CD4-positive, alpha-beta T cell (primary cell): ENCODE measurements around the gene BLOC1S4. TPM values are rescaled to one million over a fixed set of nuclear protein-coding genes. Genes with fewer than 3 reads are reported as not detected.
A peak's percentile ranks its signal among the peaks of the same experiment; 100 is the strongest.

Experiments
- ATAC-seq: fragments of 200-7000 bp; cut with Tn5 transposase; one replicate; pipeline ENCODE4 v1.10.0; 2022; ENCODE audit warnings: mild to moderate bottlenecking; ENCODE audit not compliant: poor library complexity
- CTCF ChIA-PET: fragments of 350-600 bp; sonication (Branson Sonifier 250); formaldehyde crosslinking; loops from one replicate; lab custom pipeline; 2021; ENCODE audit warnings: antibody characterized with exemption, inconsistent platforms; lab: Charles Lee
- POLR2A ChIA-PET: fragments of 350-600 bp; sonication (Branson Sonifier 250); formaldehyde crosslinking; loops from one replicate; lab custom pipeline; 2021; ENCODE audit warnings: antibody characterized with exemption, inconsistent platforms; lab: Charles Lee
- DNase-seq, 14 experiments: peaks; one replicate each; pipeline ENCODE4 v3.0.0-alpha.2; 2013 to 2020; ENCODE audit warnings: mixed read lengths in 2 of 14
- H3K27ac ChIP-seq, 2 donors: one replicate each; pipeline versions ENCODE4 v1.5.1 to v1.7.0; 2013; ENCODE audit warnings: low read length in 2 of 2, low read depth in 1 of 2, mild to moderate bottlenecking in 1 of 2
- H3K27me3 ChIP-seq, 2 experiments: 1 replicate in 1 of 2; 2 replicates in 1 of 2; pipeline versions ENCODE4 v1.6.1 to v1.7.0; 2013; ENCODE audit warnings: low read length in 2 of 2, control low read depth in 1 of 2, mild to moderate bottlenecking in 1 of 2, moderate library complexity in 1 of 2; ENCODE audit not compliant: insufficient read depth in 2 of 2, control insufficient read depth in 1 of 2
- H3K36me3 ChIP-seq: one replicate; pipeline ENCODE4 v1.6.1; 2013; ENCODE audit warnings: low read length, control low read depth; ENCODE audit not compliant: insufficient read depth
- H3K4me1 ChIP-seq: one replicate; pipeline ENCODE4 v1.6.1; 2013; ENCODE audit warnings: low read length, control low read depth; ENCODE audit not compliant: insufficient read depth
- H3K4me3 ChIP-seq: one replicate; pipeline ENCODE4 v1.5.1; 2013; ENCODE audit warnings: mild to moderate bottlenecking, low read length, moderate library complexity
- H3K9me3 ChIP-seq, 2 experiments: 1 replicate in 1 of 2; 2 replicates in 1 of 2; pipeline versions ENCODE4 v1.6.1 to v1.7.0; 2013; ENCODE audit warnings: low read length in 2 of 2, mild to moderate bottlenecking in 2 of 2, control low read depth in 1 of 2, moderate library complexity in 1 of 2; ENCODE audit not compliant: control insufficient read depth in 1 of 2, insufficient read depth in 1 of 2
- H3K27ac Mint-ChIP-seq: one replicate; pipeline ENCODE4 v1.8.0; 2020; ENCODE audit warnings: mixed read lengths
- H3K27me3 Mint-ChIP-seq: one replicate; pipeline ENCODE4 v1.8.0; 2021; ENCODE audit warnings: mixed read lengths
- H3K36me3 Mint-ChIP-seq: one replicate; pipeline ENCODE4 v1.8.0; 2021; ENCODE audit warnings: low read depth, mixed read lengths
- H3K4me1 Mint-ChIP-seq: one replicate; pipeline ENCODE4 v1.8.0; 2021; ENCODE audit warnings: low read depth, mixed read lengths
- H3K4me3 Mint-ChIP-seq: one replicate; pipeline ENCODE4 v1.8.0; 2020; ENCODE audit warnings: mild to moderate bottlenecking, mixed read lengths
- H3K9me3 Mint-ChIP-seq: one replicate; pipeline ENCODE4 v1.8.0; 2020; ENCODE audit warnings: mixed read lengths
- CTCF ChIP-seq: fragments of 200-600 bp; IDR thresholded peaks from one replicate; pipeline ENCODE4 v1.8.0; 2022; ENCODE audit warnings: antibody characterized with exemption, mild to moderate bottlenecking
- intact Hi-C, 2 experiments: fragments of 100-400 bp; cut with DNase I in 1 of 2; cut with micrococcal nuclease in 1 of 2; formaldehyde crosslinking; loops; one replicate each; pipeline versions ENCODE4 v1.15.1 to v1.9.0; 2023 to 2025; cut with DNase I, micrococcal nuclease
- total RNA-seq, 174 experiments: library from RNA in 2 of 174; stranded (reverse) in 2 of 174; gene quantifications; one replicate each; pipeline ENCODE4 v1.2.3 and lab custom pipeline; 2021 to 2026

BLOC1S4 gene
- total RNA-seq, 2 experiments from 2014 or later, result 24.6 to 27.6 TPM

DNA sequence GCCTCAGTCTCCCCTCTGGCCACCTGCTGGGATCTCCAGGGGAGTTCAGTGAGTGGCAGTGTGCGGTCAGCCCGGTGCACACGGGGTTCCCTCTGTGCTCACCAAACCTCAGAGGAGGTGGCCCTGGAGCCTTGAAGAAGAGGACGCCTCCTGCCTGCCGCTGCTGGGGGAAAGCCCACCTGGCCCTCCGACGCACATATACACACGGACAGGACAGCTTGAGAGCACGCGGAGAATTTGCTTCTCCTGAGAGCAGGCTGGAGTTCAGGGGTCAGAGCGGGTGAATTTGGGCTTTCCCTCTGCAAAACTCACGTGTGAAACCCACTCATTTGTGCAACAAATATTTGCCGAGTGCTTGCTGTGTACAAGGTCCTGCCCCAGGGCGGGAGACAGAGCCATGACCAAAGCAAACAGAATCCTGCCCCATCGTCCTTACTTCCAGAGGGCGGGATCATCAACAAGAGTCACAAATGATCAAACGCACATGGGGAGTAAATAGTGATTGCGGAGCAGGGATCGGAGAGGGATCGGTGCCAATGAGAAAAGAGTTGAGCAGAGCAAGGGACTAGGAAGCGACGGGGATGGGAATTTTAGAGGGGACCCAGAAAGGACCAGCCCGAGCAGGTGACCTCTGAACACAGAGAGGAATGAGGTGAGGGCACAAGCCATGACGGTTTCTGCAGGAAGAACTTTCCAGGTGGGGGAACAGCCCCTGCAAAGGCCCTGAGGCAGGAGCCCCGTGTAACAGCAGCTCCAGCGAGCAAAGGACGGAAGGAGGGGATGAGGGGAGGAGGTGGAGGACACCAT, 17.6 kb downstream of the BLOC1S4 start:
- TF ChIP-seq CTCF, result no peak
- H3K27me3 Mint-ChIP-seq, result no peaks in the 10 kb centered on the region
- H3K9me3 Mint-ChIP-seq, result no peaks in the 10 kb centered on the region
- POLR2A ChIA-PET, result no interaction called here
- no peaks in the 10 kb centered on the region for H3K9me3 ChIP-seq
- no peaks in the 10 kb centered on the region for H3K36me3 ChIP-seq
- CTCF ChIA-PET, result no interaction called here
- H3K36me3 Mint-ChIP-seq, result no peaks in the 10 kb centered on the region
- peaks cover 2% of the 10 kb centered on the region for H3K4me1 Mint-ChIP-seq
- H3K27ac Mint-ChIP-seq, result no peak overlapping the region
- no peak overlapping the region for H3K4me3 Mint-ChIP-seq
- no peaks in the 10 kb centered on the region for H3K27me3 ChIP-seq
- intact Hi-C loops, result no loop called here
- H3K4me3 ChIP-seq, result no peak overlapping the region
- DNase-seq (peak in 1 of 14 experiments; percentile 10), ATAC-seq (no peak)
- H3K4me1 ChIP-seq, result no peaks in the 10 kb centered on the region
- H3K27ac ChIP-seq, result no peak overlapping the region

- no peaks in the 10 kb centered on the region for H3K27me3 Mint-ChIP-seq
- H3K27ac ChIP-seq, result no peak overlapping the region
- TF ChIP-seq CTCF, result no peak
- ATAC-seq (no peak), DNase-seq (no peak)
- no peaks in the 10 kb centered on the region for H3K36me3 ChIP-seq
- H3K4me3 ChIP-seq, result no peak overlapping the region
- intact Hi-C loops, result no loop called here
- no peaks in the 10 kb centered on the region for H3K9me3 ChIP-seq
- H3K4me3 Mint-ChIP-seq, result no peak overlapping the region
- no peaks in the 10 kb centered on the region for H3K4me1 Mint-ChIP-seq
- POLR2A ChIA-PET, result interaction anchor here (1.5 kb wide), 1 partner anchor 24 kb away, joined by 3 read pairs; no protein-coding TSS in a partner anchor
- CTCF ChIA-PET, result no interaction called here
- no peaks in the 10 kb centered on the region for H3K9me3 Mint-ChIP-seq
- no peaks in the 10 kb centered on the region for H3K36me3 Mint-ChIP-seq
- no peaks in the 10 kb centered on the region for H3K4me1 ChIP-seq
- no peaks in the 10 kb centered on the region for H3K27me3 ChIP-seq
- no peak overlapping the region for H3K27ac Mint-ChIP-seq
Measured at GRCh38 chr4:6734165-6734786, 18.3 kb downstream of the BLOC1S4 start.

DNA sequence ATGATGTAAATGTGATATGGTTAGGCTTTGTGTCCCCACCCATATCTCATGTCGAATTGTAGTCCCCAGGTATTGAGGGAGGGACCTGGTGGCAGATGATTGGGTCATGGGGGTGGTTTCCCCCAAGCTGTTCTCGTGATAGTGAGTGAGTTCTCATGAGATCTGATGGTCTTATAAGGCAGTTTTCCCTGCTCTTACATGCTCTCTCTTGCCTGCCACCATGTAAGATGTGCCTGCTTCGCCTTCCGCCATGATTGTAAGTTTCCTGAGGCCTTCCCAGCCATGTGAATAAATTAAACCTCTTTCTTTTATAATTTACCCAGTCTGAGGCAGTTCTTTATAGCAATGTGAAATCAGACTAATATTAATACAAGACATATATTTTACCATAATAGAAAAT, 23.9 kb downstream of the BLOC1S4 start:
- TF ChIP-seq CTCF, result no peak
- Histone ChIP-seq H3K36me3 (no peaks in the 10 kb centered on the region), H3K9me3 (peaks cover 0 to 4% of the 10 kb centered on the region in 2 experiments), H3K4me1 (no peaks in the 10 kb centered on the region), H3K27me3 (no peaks in the 10 kb centered on the region), H3K27ac (no peak overlapping the region), H3K4me3 (no peak overlapping the region)
- no peak for DNase-seq
- Mint-ChIP-seq H3K36me3 (no peaks in the 10 kb centered on the region), H3K27me3 (no peaks in the 10 kb centered on the region), H3K4me1 (no peaks in the 10 kb centered on the region), H3K27ac (no peak overlapping the region), H3K4me3 (no peak overlapping the region), H3K9me3 (peaks cover 3% of the 10 kb centered on the region)
- POLR2A ChIA-PET, result no interaction called here
- CTCF ChIA-PET, result no interaction called here
- no peak for ATAC-seq
- intact Hi-C loops, result no loop called here
